ENCODE data around the gene ZC3H4. TPM values are rescaled to one million over a fixed set of nuclear protein-coding genes. Genes with fewer than 3 reads are reported as not detected.

ZC3H4 gene
- total and polyA plus RNA-seq, 9 of the 15 experiments (the other 6 are each of a cell fraction or from before 2014, with no cell fraction given): 2.2 to 75.6 (median 18.3) TPM

- no TSS peak for BruUV-seq (replicated peaks)
- in situ Hi-C loops (cut with MboI) (no loop called here), intact Hi-C loops (cut with micrococcal nuclease) (loop anchor here (5.0 kb wide), 1 partner anchor 247 kb away; the partner anchor contains the start of gene ARHGAP35)
- ChIA-PET POLR2A (interaction anchor here (0.7 to 1.7 kb wide), 6 partner anchors 10 to 80 kb away, joined by 3 to 8 read pairs (median 4); partner anchors contain the start of gene SAE1), CTCF (ENCODE audit: low intra/inter-chr PET ratio) (no interaction called here)
- H3K9me1 ChIP-seq (ENCODE audit: control insufficient read depth, insufficient read depth, low read length): no peaks in the 10 kb centered on the region
- H3K4me2 ChIP-seq (ENCODE audit: insufficient read depth, low read length): peak overlapping the region; percentile 88
- peak; percentile 94 for FAIRE-seq
- H3K27ac ChIP-seq (ENCODE audit: extremely low read depth, low read depth, low read length): peak overlapping the region; percentile 96
- H3K4me1 ChIP-seq (replicated peaks in 1 of 2; ENCODE audit: control insufficient read depth in 2 of 2, insufficient read depth in 2 of 2, low read length in 2 of 2): peaks cover 18 to 43% of the 10 kb centered on the region in 2 experiments
- no peaks in the 10 kb centered on the region for H3K9me3 ChIP-seq (replicated peaks; ENCODE audit: control insufficient read depth, insufficient read depth, low read depth, low read length)
- peaks cover 42% of the 10 kb centered on the region for H3K36me3 ChIP-seq (ENCODE audit: control insufficient read depth, insufficient read depth, low read length)
- peak overlapping the region; percentile 98 to 99 for H3K9ac ChIP-seq (ENCODE audit: insufficient read depth in 1 of 2, low read depth in 2 of 2, low read length in 2 of 2)
- peak overlapping the region; percentile 89 for H3K4me3 ChIP-seq
- DNase-seq (ENCODE audit: extremely low read depth in 1 of 4, low spot score in 3 of 4): peak; percentile 19 to 85 (median 44)
- H3K27me3 ChIP-seq (ENCODE audit: control insufficient read depth in 2 of 2, insufficient read depth in 2 of 2, low read length in 2 of 2): no peaks in the 10 kb centered on the region
- WGBS (ENCODE audit: insufficient coverage, low coverage, missing lambda C conversion rate): 1% methylated on average over 15 of the region's 15 CpGs
- H3K79me2 ChIP-seq (ENCODE audit: control insufficient read depth, insufficient read depth, low read length): peaks cover 77% of the 10 kb centered on the region
- H2AFZ ChIP-seq (ENCODE audit: low read depth, low read length): no peak overlapping the region
- no peaks in the 10 kb centered on the region for H4K20me1 ChIP-seq (replicated peaks; ENCODE audit: control insufficient read depth, insufficient read depth, low read length)
- peak; percentile 12 for ATAC-seq
- TF ChIP-seq COPS2 (conservative IDR thresholded peaks at IDR 0.05): no peak
- TF ChIP-seq ZNF324 (CRISPR knock-in tag; IDR thresholded peaks at IDR 0.05): peak; percentile 31; the same call in 1 of the 2 replicates
- TF ChIP-seq L3MBTL2 (IDR thresholded peaks at IDR 0.05): peak; percentile 95
- no peak for TF ChIP-seq ZNF253 (CRISPR knock-in tag; conservative IDR thresholded peaks at IDR 0.05)
- no peak for TF ChIP-seq PCBP2 (IDR thresholded peaks at IDR 0.05; ENCODE audit: low read depth, low read length, poor library complexity, severe bottlenecking)
- TF ChIP-seq MAX (CRISPR knock-in tag; IDR thresholded peaks at IDR 0.05): peak; percentile 90
- no peak for TF ChIP-seq RBM39 (optimal IDR thresholded peaks at IDR 0.05; ENCODE audit: low read depth, low read length)
- peak; percentile 58; the same call in 1 of the 2 replicates for TF ChIP-seq ZBTB12 (CRISPR knock-in tag; IDR thresholded peaks at IDR 0.05)
- TF ChIP-seq E4F1 (CRISPR knock-in tag; IDR thresholded peaks at IDR 0.05; ENCODE audit: borderline replicate concordance): no peak
- TF ChIP-seq ZNF347 (CRISPR knock-in tag; IDR thresholded peaks at IDR 0.05; ENCODE audit: low read depth): no peak
- TF ChIP-seq RBM22 (IDR thresholded peaks at IDR 0.05; ENCODE audit: low read depth, low read length, poor library complexity, severe bottlenecking): no peak
- no peak for TF ChIP-seq PBX2 (CRISPR knock-in tag; IDR thresholded peaks at IDR 0.05; ENCODE audit: low read depth)
- peak; percentile 87 for TF ChIP-seq PBX2 (tag; conservative IDR thresholded peaks at IDR 0.05; ENCODE audit: low read depth)
Measured at GRCh38 chr19:47109541-47110375, 3.8 kb downstream of the ZC3H4 start.
